Choroid plexus epithelial cell (primary cell): ENCODE measurements around the gene IYD.

Source experiments
- DNase-seq: peaks from one replicate; pipeline ENCODE4 v3.0.0-alpha.2; 2010; ENCODE audit warnings: low read depth
- H3K4me3 ChIP-seq: 2 replicates; pipeline ENCODE4 v1.5.1; 2011; ENCODE audit warnings: low read depth, mild to moderate bottlenecking, control low read depth, low read length, moderate library complexity
- CTCF ChIP-seq: conservative IDR thresholded peaks from 2 replicates; pipeline ENCODE4 v1.5.1; 2011; ENCODE audit warnings: low read depth, mild to moderate bottlenecking, control low read depth, inconsistent platforms, low read length, moderate library complexity

IYD gene

GRCh38 chr6:150347845-150348244 lies 21.0 kb upstream of the IYD start:
- no peak for TF ChIP-seq CTCF
- no peak for DNase-seq
- H3K4me3 ChIP-seq: no peak overlapping the region

- TF ChIP-seq CTCF: no peak
- DNase-seq: no peak
- no peak overlapping the region for H3K4me3 ChIP-seq
These were observed 19.3 kb upstream of the IYD start for GRCh38 chr6:150349546-150349945.

GRCh38 chr6:150352321-150353296 lies 16.2 kb upstream of the IYD start:
- no peak overlapping the region for H3K4me3 ChIP-seq
- TF ChIP-seq CTCF: peak; percentile 22
- peak; percentile 73 for DNase-seq

GRCh38 chr6:150353445-150353844 lies 15.4 kb upstream of the IYD start:
- DNase-seq: no peak
- no peak overlapping the region for H3K4me3 ChIP-seq
- no peak for TF ChIP-seq CTCF

- TF ChIP-seq CTCF: no peak
- H3K4me3 ChIP-seq: no peak overlapping the region
- DNase-seq: peak; percentile 29
These were observed 13.8 kb upstream of the IYD start for GRCh38 chr6:150354754-150355571.

GRCh38 chr6:150355932-150356331 lies 12.9 kb upstream of the IYD start:
- DNase-seq: no peak

More at GRCh38 chr6:150355932-150356331, 12.9 kb upstream of the IYD start:
- H3K4me3 ChIP-seq: no peak overlapping the region
- no peak for TF ChIP-seq CTCF
